ENCODE results near the gene MAP3K10. TPM values are rescaled to one million over a fixed set of nuclear protein-coding genes. Genes with fewer than 3 reads are reported as not detected.
A peak's percentile ranks its signal among the peaks of the same experiment; 100 is the strongest.
"Not testable (repeated sequence)": the region's sequence is repeated elsewhere in the genome, so short reads cannot be mapped to it uniquely, and the experiment has no call there.

The MAP3K10 gene
- total RNA-seq, 2 donors from 2014 or later: 10.5 to 23.8 TPM

DNA sequence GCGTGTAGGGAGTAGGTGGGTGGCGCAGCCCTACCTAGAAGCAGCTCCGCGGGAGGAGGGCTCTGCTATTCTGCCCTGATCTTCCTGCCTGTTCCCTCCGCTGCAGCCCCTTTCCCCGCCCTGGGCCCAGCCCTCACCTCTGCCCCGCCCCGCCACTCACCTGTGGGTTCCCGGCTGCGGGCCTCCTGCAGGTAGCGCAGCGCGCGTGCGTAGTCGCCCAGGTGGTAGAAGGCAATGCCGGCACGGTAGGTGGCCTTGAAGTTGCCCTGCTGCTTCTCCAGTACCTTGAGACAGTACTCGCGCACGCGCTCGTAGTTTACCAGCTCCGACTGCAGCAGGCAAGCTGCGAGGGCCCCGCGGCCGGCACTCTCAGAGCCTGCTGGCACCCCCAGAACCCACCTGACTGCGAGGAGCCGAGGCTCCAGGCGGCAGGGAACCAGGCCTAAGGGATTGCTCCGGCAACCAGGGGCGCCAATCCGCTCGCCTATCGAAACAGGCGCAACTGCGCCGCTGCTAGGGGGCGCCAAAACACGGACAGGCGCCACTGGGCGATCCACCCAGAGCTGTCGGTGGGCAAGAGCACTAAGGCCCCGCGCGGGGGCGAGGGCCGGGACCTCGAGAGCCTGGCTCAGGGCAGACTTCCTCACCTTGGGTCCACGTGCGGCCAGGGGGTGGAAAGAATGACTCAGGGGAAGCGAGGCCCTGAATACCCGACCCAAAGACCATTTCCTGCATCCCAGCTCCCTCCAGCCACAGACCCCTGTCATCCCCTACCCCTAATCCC, 26.0 kb downstream of the MAP3K10 start:
- Histone ChIP-seq H3K4me3 (peak overlapping the region in 1 of 2 donors; percentile 3), H3K4me1 (replicated peaks) (no peaks in the 10 kb centered on the region), H3K27me3 (replicated peaks; ENCODE audit: insufficient read depth) (peaks cover 7% of the 10 kb centered on the region), H3K27ac (no peak overlapping the region), H3K9me3 (no peaks in the 10 kb centered on the region), H3K36me3 (no peaks in the 10 kb centered on the region)
- intact Hi-C loops (cut with DNase I): no loop called here
- TF ChIP-seq POLR2AphosphoS5 (IDR thresholded peaks at IDR 0.05) (peak; percentile 7), POLR2A (IDR thresholded peaks at IDR 0.05) (no peak), CTCF (IDR thresholded peaks at IDR 0.05) (peak in 1 of 4 experiments; percentile 38)
- 7% methylated on average over 54 of the region's 54 CpGs for WGBS
- DNase-seq (ENCODE audit: low spot score): peak; percentile 40

DNA sequence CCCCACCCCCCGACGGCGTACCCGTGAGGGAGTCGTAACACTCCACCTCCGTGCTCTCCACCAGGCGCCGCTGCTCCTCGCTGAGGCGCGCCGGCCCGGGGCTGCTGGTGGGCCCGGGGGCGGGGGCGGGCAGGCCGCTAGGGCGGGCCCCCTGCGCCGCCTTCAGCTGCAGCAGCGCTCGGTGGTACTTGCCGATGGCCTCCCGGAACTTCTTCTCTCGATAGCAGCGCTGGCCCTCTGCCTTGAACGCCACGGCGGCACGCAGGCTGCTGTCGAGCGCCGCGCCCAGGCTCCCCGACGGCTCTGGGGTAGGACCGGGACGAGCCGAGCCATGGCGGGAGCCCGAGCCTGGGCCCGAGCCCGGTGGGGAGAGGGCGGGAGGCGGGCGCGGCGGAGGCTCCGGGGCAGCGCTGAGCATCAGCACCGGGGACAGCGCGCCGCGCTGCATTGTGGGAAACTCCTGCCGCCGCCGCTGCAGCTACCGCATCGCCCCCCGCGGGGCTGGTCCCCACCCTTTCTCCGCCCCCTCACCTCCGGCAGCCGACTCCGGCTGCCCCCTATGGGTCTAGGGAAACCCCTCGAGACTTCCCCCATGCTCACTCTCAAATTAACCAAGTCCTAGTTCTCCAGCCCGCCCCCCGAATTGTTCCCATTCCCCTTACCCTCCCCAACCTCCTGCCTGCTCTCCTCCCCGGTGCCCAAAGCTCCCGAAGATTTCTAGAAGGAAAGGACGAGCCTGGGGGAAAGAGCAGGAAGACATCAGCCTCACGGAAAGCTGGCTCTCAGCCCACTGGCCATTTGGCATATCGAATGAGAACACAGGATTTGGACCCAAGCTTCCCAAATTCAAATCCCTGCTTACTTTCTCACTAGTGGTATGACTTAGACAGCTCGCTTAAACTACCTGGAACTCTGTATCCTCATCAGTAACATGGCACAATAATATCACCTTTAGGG, 27.0 kb downstream of the MAP3K10 start, which contains the start of gene TTC9B:
TTC9B (minus strand) TSS at position 451 of the 957 bp plus-strand sequence; CDS start at position 448, 3 bp downstream.
- intact Hi-C loops (cut with DNase I): no loop called here
- TF ChIP-seq POLR2AphosphoS5 (IDR thresholded peaks at IDR 0.05) (no peak), POLR2A (IDR thresholded peaks at IDR 0.05) (no peak), CTCF (IDR thresholded peaks at IDR 0.05) (no peak)
- Histone ChIP-seq H3K9me3 (no peaks in the 10 kb centered on the region), H3K4me3 (peak within 1 kb of the TSS in 1 of 2 donors; percentile 3), H3K27ac (no peak within 1 kb of the TSS), H3K36me3 (no peaks in the 10 kb centered on the region), H3K4me1 (replicated peaks) (no peaks in the 10 kb centered on the region), H3K27me3 (replicated peaks; ENCODE audit: insufficient read depth) (peaks cover 7% of the 10 kb centered on the region)
- DNase-seq (ENCODE audit: low spot score): no peak
- 3% methylated on average over 73 of the region's 75 CpGs for WGBS

GRCh38 chr19:40219029-40219428, 27.8 kb downstream of the MAP3K10 start:
- intact Hi-C loops (cut with DNase I); H3K36me3 ChIP-seq; DNase-seq (ENCODE audit: low spot score); H3K4me3 ChIP-seq; H3K27me3 ChIP-seq (replicated peaks; ENCODE audit: insufficient read depth); H3K4me1 ChIP-seq (replicated peaks); H3K9me3 ChIP-seq; H3K27ac ChIP-seq: not testable (repeated sequence)
- 84% methylated on average over 4 of the region's 4 CpGs for WGBS

DNA sequence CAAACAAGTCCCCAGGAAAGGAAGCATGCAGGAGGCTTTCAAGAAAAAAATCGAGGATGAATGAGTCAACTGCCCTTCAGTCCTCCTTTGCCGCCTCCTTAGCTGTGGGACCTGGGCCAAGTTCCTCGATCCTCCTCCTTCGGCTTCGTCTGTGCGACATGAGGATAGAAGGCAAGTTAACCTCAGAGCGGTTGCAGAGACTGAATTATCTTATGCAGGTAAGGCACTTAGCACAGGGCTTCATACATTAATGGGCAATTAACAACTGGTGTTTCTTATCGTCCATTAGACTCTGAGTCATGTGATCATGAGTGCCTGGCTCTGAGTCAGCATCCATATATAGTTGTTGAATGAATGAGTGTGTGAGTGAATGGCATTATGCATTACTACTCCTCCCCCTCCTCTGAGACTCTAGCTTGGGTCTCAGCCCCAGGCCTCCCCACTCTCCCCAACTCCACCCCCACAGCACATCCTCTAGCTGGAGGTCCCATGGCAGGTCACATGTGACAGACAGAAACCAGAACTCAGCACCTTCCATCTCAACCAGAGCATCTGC, 28.6 kb downstream of the MAP3K10 start:
- H3K27me3 ChIP-seq (replicated peaks; ENCODE audit: insufficient read depth): peaks cover 7% of the 10 kb centered on the region
- TF ChIP-seq POLR2A (IDR thresholded peaks at IDR 0.05) (no peak), CTCF (IDR thresholded peaks at IDR 0.05) (no peak), POLR2AphosphoS5 (IDR thresholded peaks at IDR 0.05) (no peak)
- intact Hi-C loops (cut with DNase I): loop anchor here (5.0 kb wide), 1 partner anchor 82 kb away; no protein-coding TSS in a partner anchor

DNA sequence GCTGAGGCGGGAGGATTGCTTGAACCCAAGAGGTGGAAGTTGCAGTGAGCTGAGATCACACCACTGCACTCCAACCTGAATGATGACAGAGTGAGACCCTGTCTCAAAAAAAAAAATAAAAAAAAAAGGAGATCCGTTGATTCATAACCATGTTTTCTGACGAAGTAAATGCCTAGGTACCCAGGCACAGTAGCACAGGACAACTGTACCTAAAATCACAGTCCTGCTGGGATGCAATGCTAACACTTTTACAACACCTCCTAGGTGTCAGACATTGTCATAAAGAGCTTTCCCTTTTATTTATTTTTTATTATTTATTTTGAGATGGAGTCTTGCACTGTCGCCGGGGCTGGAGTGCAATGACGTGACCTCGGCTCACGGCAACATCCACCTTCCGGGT, 29.4 kb downstream of the MAP3K10 start:
- no peaks in the 10 kb centered on the region for H3K9me3 ChIP-seq
- H3K27ac ChIP-seq: no peak overlapping the region
- TF ChIP-seq CTCF (IDR thresholded peaks at IDR 0.05): no peak
- no peak for TF ChIP-seq POLR2A (IDR thresholded peaks at IDR 0.05)
- TF ChIP-seq POLR2AphosphoS5 (IDR thresholded peaks at IDR 0.05): no peak
- no peaks in the 10 kb centered on the region for H3K4me1 ChIP-seq (replicated peaks)
- intact Hi-C loops (cut with DNase I): loop anchor here (5.0 kb wide), 1 partner anchor 83 kb away; no protein-coding TSS in a partner anchor
- peaks cover 7% of the 10 kb centered on the region for H3K27me3 ChIP-seq (replicated peaks; ENCODE audit: insufficient read depth)
- H3K4me3 ChIP-seq: no peak overlapping the region
- H3K36me3 ChIP-seq: no peaks in the 10 kb centered on the region
- no peak for DNase-seq (ENCODE audit: low spot score)
- WGBS: 88% methylated on average over 9 of the region's 9 CpGs

More for the DNA sequence above, 28.6 kb downstream of the MAP3K10 start:
- Histone ChIP-seq H3K36me3 (no peaks in the 10 kb centered on the region), H3K27ac (no peak overlapping the region), H3K4me1 (replicated peaks) (no peaks in the 10 kb centered on the region), H3K9me3 (no peaks in the 10 kb centered on the region), H3K4me3 (no peak overlapping the region)
- DNase-seq (ENCODE audit: low spot score): no peak
- 15% methylated on average over 8 of the region's 8 CpGs for WGBS

Measured in prostate gland (tissue), 2 donors.